Measurements from ENCODE around the gene GET4.
"Not testable (repeated sequence)": the region's sequence is repeated elsewhere in the genome, so short reads cannot be mapped to it uniquely, and the experiment has no call there.

Gene GET4

DNA sequence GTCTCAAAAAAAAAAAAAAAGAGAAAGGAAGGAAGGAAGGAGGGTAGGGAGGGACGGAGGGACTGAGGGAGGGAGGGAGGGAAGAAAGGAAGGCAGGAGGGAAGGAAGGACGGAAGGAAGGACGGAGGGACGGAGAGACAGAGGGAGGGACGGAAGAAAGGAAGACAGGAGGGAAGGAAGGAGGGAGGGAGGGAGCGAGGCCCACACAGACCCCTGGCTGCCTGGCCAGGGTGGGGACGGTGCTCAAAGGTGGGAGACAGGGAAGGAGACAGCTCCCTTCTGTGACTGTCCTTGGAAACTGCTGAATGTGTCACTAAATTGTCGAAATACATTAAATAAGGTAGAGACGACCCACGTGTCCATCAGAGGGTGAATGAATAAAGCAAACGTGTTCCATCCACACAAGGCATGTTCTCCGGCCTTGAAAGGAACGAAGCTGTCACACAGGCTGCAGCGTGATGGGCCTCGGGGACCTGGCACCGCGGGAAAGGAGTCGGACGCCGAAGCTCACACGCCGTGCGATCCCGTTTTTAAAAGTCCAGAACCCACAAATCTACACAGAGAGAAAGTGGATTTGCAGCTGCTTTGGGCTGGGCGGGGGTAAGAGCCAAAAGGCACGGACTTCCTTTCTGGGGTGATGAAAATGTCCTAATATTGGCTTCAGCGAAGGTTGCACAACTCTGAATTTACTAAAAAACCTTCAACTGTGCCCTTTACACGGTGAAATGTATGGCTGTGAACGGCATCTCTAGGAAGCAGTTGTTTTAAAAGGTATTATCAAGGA is 54.8 kb downstream of the GET4 start:
- no peak for DNase-seq (ENCODE audit: low read depth)

DNA sequence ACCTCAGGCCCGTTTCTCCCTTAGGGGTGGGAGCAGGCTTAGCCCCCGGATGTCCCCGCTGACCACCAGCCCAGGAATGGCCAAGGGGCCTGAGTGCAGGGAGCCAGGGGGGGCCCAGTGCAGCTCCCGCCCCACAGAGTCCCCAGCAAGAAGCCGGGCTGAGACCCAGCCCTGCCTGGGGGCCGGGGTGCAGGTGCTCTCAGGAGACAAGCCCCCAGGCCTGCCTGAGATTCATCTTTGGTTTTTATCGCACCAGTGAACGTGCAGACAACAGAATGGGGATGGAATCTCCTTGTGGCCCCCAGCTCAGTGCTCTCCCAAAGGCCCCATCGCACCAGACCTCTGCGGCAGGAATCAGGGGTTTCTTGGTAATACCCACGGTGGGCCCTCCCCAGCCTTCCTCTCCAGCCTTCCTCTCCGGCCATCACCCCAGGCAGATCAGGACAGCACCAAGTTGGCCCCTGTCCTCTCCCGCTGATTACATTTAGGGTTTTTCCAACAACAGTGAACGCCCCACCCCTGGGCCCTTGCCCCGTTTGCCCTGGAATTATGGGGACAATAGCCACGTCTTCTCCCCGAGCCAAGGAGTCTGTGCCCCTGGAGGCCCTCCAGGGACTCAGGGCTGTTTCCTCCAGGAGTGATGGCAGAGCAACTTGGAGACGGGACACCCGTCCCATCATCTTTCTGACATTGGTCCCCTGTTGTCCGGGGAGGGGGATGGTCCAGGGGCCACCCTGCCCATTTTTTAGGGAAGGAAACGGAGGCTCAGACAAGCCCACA is 55.7 kb downstream of the GET4 start:
- DNase-seq (ENCODE audit: low read depth) = no peak

DNA sequence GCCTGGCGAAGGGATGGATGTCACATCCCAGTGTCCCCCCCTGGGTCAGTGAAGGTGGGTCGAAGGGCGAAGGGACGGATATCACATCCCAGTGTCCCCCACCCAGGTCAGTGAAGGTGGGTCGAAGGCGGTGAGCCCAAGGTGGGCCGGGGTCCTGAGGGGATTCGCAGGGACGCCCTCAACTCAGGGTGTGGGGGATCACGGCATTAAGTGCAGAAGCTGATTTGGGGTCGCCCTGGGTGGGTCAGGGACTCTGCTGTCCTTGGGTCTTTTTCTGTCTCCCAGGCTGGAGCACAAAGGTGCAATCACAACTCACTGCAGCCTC is 56.3 kb downstream of the GET4 start:
- DNase-seq (ENCODE audit: low read depth) = no peak

DNA sequence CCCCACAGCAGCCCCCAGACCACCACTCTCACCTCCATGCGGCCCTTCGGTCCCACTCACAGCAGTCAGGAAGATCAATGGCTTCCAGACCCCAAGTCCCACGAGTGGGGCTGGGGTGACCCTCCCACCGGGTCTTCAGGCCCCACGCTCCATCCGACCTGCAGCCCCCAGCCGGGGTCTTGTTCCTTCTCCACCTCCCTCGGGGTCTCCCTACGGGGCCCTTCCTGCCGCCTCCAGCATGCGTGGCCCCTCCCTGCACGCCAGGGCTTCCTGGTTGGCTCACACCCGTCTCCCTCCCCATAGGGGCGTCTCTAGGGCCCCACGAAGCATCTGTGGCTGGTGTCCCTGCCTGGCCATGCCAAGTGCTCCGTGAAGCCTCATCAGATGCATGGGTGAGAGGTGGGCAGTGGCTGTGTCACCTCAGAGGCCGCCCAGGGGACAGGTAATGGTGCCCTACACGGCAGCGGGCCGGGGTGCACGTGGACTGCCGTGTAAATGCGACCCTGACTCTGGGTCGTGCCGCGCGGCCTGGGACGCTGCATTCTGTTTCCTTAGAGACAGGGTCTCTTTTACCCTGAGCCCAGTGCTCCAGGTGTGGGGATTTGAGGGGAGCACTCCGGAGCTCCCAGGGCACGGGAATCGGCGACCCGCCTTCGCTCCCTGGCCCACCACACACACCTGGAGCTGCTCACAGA is 58.3 kb downstream of the GET4 start:
- DNase-seq (ENCODE audit: low read depth) = no peak

DNA sequence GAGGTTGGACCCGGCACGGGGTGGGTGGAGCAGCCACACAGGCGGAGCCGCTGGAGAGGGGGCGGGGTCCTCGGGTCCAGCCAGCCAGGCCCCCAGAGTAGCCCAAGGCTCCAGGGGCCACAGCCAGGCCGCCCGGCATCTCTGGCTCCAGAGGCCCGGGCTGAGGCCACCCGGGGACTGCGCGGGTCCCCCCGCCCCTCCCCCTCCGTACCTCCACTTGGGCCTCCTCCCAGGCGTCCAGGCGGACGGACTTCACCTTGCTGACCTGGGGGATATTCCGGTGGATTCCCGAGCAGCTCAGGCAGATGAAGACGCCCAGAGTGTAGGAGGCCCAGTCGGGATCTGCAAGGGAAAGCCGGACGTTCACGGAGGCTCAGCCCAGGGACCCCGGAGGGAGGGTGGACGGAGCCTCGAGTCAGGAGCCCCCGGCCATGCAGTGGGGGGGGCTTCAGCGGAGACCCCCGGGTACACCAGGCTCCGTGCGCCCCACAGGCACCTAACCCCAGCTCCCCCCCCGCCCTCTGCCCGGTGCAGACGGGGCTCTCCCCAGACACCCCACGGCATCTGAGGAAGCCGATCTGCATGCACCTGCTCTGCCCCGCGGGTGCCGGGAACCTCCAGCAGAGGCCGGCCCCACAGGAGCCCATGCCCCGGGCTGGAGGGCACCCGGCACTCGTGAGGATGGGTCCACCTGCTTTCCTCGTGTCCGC is 59.0 kb downstream of the GET4 start:
- no peak for DNase-seq (ENCODE audit: low read depth)

DNA sequence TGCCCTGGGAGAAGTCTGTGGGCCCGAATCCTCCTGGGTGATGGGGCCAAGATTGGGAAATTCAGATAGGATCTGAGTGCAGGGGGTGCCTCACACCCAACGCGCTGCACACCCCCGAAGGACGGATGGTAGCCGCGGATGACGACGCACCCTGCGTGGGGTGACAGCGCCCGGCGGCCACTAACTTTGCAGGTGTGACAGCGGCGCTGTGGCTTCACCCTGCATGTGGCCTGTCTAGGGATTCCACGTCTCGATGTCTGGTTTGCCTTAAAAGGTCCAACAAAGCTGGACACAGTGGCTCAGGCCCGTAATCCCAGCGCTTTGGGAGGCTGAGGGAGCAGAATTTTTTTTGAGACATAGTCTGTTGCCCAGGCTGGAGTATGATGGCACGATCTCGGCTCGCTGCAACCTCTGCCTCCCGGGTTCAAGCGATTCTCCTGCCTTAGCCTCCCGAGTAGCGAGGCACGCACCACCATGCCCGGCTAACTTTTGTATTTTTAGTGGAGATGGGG is 59.6 kb downstream of the GET4 start:
- no peak for DNase-seq (ENCODE audit: low read depth)

DNA sequence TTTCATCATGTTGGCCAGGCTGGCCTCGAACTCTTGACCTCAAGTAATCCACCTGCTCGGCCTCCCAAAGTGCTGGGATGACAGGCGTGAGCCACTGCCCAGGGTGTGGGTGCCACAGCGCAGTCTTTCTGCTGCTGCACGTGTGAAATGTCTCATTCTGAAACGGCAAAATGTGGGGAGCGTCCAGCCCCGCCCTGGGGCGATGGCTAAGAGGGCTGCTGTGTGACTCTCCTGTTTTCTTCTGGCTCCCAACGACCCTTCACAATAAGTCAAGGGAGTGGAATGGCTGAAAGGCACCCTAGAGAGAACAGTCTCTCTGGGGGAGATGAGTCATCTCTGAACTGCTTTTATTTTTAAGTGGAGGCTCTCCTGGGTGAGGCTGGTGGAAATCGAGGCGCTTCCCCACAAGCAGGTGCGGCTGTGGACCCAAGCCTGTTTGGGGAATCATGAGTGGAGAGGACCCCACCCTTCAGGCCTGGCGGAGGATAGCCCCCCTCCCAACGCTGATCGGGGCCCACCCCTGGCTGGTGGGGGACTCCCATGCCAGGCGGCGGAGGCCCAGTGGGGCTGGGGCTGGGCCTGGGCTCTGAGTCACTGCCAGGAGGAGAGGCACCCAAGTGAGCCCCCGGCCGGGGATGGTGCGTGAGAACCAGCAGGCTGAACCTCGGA is 60.2 kb downstream of the GET4 start:
- no peak for DNase-seq (ENCODE audit: low read depth)

DNA sequence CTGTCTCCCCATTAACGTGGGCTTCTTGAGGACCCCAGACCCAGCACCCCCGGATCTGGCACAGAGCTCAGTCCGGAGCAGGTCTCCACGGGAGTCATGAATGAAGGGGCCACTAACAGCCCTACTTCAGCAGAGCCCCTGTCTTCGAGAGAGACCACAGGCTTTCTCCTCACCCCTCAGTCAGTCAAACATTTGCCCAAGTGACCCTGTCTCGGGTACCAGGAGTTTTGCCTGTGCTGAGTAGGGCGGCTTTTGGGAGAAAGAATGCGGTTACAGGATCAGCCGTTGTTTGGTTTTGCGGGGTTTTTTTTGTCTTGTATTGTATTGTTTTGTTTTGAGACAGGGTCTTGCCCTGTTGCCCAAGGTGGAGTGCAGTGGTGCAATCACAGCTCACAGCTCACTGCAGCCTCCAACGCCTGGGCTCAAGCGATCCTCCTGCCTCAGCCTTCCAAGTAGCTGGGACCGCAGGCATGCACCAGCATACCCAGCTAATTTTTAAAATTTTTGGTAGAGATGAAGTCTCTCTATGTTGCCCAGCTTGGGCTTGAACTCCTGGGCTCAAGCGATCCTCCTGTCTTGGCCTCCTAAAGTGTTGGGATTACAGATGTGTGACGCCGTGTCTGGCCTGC is 61.6 kb downstream of the GET4 start:
- DNase-seq (ENCODE audit: low read depth) = no peak

DNA sequence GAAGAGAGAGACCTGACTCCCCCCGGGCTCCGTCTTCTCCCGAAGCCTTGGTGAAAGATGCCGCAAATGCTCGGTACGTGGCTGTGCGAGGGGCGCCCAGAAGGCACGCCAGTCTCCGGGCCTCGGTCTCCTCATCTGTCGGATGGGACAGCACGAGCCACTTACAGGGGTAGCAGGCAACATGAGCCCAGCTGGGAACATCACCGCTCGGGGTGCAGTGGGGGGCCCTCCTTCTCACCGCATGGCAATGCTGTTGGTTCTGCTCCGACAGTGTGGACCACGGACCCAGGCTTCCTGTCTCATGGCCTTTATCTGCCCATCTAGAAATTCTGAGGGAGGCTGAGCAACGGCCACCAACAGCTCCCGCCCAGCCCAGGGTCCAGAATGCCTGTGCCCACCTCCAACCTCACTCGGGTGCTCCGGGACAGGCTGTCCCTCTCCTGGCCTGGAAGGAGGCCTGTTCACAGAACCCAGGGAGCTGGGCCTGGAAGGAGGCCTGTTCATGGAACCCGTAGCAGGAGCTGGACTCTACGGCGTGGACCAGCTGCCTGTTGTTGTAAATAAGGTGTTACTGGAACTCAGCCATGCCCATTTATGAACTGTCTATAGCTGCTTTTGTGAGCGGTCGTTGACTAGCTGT is 62.3 kb downstream of the GET4 start:
- no peak for DNase-seq (ENCODE audit: low read depth)

DNA sequence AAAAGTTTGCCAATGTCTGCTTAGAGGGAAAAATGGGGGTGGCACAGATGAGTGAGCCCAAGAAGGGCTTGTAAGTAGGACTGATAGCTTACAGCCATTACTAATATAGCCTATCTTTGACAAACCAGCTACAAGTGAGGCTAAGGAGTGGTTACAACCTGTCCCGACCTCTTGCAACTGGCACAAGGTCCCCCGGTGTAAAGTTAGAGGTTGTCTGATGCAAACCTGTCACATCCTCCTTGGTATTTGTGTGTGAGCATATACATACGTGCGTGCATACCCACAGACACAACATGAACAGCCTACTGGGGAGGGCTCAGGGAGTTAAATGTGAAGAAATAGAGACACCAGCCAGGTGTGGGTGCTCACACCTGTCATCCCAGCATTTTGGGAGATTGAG is 63.5 kb downstream of the GET4 start:
- DNase-seq (ENCODE audit: low read depth) = no peak

DNA sequence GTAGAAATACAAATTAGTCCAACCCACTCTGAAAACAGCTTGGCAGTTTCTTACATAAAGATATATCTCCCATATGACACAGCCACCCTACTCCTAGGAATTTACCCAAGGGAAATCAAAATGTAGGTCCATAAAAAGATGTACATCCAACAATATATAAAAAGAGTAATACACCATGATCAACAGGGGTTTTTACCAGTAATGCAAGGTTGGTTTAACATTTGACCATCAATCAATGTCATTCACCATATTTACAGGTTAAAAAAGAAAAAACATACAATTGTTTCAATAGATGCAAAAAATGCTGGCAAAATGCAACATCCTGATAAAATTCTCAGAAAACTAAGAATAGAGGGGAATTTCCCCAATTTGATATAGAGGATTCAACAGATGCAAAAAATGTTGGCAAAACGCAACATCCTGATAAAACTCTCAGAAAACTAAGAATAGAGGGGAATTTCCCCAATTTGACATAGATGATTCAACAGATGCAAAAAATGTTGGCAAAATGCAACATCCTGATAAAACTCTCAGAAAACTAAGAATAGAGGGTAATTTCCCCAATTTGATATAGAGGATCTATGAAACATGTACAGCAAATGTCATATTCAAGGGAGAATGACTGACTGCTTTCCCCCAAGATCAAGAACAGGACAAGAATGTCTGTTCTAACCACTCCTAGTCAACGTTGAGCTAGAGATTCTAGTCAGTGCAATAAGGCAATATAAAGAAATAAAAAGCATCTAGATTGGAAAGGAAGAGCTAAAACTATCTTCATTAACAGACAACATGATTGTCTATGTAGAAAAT is 64.5 kb downstream of the GET4 start:
- DNase-seq (ENCODE audit: low read depth) = no peak

DNA sequence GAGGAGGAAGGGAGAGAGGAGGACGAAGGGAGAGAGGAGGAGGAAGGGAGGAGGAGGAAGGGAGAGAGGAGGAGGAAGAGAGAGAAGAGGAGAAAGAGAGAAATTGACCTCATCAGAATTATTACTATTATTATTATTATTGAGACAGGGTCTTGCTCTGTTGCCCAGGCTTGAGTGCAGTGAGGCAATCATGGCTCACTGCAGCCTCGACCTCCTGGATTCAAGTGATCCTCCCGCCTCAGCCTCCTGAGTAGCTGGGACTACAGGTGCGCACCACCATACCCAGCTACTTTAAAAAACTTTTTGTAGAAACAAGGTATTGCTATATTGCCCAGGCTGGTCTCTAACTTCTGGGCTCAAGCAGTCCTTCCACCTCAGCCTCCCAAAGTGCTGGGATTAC is 67.4 kb downstream of the GET4 start:
- not testable (repeated sequence) for DNase-seq (ENCODE audit: low read depth)

DNA sequence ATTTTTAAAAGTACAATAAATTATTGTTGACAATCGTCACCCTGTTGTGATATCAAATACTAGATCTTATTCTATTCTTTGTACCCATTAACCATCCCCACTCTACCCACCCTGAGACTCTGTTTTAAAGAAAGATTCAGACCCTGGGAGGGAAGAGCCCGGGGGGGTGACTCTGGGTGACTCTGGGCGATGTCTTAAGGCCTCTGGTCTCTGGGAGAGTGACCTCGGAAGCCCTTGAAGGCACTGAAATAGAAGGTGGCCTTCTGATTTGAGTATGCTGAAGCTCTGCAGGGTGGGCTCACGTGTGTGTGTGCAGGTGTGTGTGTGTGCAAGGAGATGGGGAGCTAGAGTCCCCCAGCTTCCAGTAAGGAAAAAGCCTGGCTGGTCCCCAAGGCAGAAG is 68.4 kb downstream of the GET4 start:
- DNase-seq (ENCODE audit: low read depth) = no peak

DNA sequence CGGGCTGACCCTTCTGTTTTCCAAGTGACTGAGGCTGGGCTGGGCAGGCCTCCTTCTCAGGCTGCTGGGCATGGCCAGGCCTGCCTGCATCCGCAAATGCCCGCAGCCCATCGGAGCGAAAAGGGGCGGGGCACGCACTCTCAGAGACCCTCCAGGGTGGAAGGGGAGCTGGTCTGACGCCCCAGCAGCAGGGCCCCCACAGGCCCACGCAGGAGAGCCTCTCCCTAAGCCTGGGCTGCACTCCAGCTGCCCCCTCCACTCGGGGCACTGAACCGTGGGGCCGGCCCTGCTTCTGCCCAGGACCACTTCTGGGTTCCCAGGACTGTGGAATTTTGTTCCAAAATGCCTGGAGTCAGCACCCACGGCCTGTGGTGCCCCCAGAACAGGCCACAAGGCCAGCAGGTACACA is 68.8 kb downstream of the GET4 start:
- DNase-seq (ENCODE audit: low read depth) = no peak

DNA sequence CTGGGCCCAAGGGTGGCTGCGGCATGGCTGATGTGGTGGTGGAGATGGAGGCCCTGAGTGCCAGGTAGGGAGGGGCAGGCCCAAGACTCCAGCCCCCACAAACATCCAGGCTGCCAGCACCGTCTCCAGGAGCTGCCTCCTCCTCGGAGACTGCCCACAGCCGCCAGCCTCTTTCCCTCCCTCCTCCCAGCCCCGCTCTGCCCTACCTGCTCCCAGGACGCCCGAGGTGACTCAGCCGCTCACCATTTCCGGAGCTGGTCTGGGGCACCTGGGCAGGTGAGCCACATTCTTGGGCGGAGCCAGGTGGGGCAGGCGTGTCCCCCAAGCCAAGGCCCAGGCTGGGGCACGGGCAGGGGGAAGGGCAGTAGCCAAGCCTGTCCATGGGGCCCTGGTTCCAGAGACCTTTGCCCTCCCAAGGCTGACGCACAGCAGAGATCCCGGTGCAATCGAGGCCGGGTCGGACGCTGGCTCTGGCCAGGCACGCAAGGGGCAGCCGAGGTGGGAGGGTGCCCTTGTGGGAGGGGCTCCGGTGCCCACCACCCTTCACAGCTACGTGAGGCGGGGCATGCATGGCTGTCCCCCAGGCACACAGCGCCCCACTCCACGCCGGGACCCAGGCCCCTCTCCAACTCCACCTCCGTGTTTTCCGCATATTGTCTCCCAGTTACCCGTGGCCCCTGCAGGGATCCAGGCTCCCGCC is 69.4 kb downstream of the GET4 start:
- DNase-seq (ENCODE audit: low read depth) = no peak

Data from stimulated activated CD4-positive, alpha-beta T cell treated with anti-CD3 and anti-CD28 coated beads, Interleukin-2, amount 100 ng/mL, for 4 hours (primary cell).